Measurements from ENCODE around the gene BTBD8. TPM values are rescaled to one million over a fixed set of nuclear protein-coding genes. Genes with fewer than 3 reads are reported as not detected.

The BTBD8 gene
- polyA plus RNA-seq, 3 donors: 0.82 to 5.1 (median 1.3) TPM

- 95 to 100% (median 98%) methylated on average over 1 of the region's 1 CpG for WGBS, 3 donors
- no peak overlapping the region for H3K27ac ChIP-seq (ENCODE audit: low read depth, low read length)
These were observed 4.5 kb downstream of the BTBD8 start for GRCh38 chr1:92084651-92085050.

GRCh38 chr1:92085727-92086126, 5.6 kb downstream of the BTBD8 start:
- H3K27ac ChIP-seq (ENCODE audit: low read depth, low read length): no peak overlapping the region
- WGBS, 3 donors: 93 to 97% (median 96%) methylated on average over 4 of the region's 4 CpGs

- H3K27ac ChIP-seq (ENCODE audit: low read depth, low read length): no peak overlapping the region
- 71 to 97% (median 72%) methylated on average over 1 of the region's 1 CpG for WGBS, 3 donors
These were observed 7.4 kb downstream of the BTBD8 start for GRCh38 chr1:92087542-92087941.

GRCh38 chr1:92091625-92092024, 11.5 kb downstream of the BTBD8 start:
- 95 to 97% (median 95%) methylated on average over 5 of the region's 5 CpGs for WGBS, 3 donors
- no peak overlapping the region for H3K27ac ChIP-seq (ENCODE audit: low read depth, low read length)

- H3K27ac ChIP-seq (ENCODE audit: low read depth, low read length): no peak overlapping the region
- 76 to 82% (median 77%) methylated on average over 2 of the region's 2 CpGs for WGBS, 3 donors
These were observed 13.9 kb downstream of the BTBD8 start for GRCh38 chr1:92094090-92094489.

GRCh38 chr1:92094595-92094994, 14.4 kb downstream of the BTBD8 start:
- 79 to 97% (median 89%) methylated on average over 1 of the region's 1 CpG for WGBS, 3 donors

GRCh38 chr1:92095874-92096273, 15.7 kb downstream of the BTBD8 start:
- no peak overlapping the region for H3K27ac ChIP-seq (ENCODE audit: low read depth, low read length)
- WGBS, 3 donors: 79 to 91% (median 82%) methylated on average over 5 of the region's 5 CpGs

More at GRCh38 chr1:92094595-92094994, 14.4 kb downstream of the BTBD8 start:
- H3K27ac ChIP-seq (ENCODE audit: low read depth, low read length): no peak overlapping the region

GRCh38 chr1:92096317-92096716, 16.2 kb downstream of the BTBD8 start:
- no peak overlapping the region for H3K27ac ChIP-seq (ENCODE audit: low read depth, low read length)

GRCh38 chr1:92105546-92106081, 25.5 kb downstream of the BTBD8 start:
- WGBS, 3 donors: 86 to 89% (median 88%) methylated on average over 3 of the region's 3 CpGs
- no peak overlapping the region for H3K27ac ChIP-seq (ENCODE audit: low read depth, low read length)

- WGBS, 3 donors: 89 to 94% (median 94%) methylated on average over 2 of the region's 2 CpGs
- H3K27ac ChIP-seq (ENCODE audit: low read depth, low read length): no peak overlapping the region
These were observed 28.5 kb downstream of the BTBD8 start for GRCh38 chr1:92108631-92109030.

GRCh38 chr1:92117526-92117925, 37.4 kb downstream of the BTBD8 start:
- WGBS, 3 donors: 33 to 74% (median 36%) methylated on average over 2 of the region's 2 CpGs
- no peak overlapping the region for H3K27ac ChIP-seq (ENCODE audit: low read depth, low read length)

- 71 to 90% (median 86%) methylated on average over 3 of the region's 3 CpGs for WGBS, 3 donors
These were observed 38.7 kb downstream of the BTBD8 start for GRCh38 chr1:92118826-92119225.

GRCh38 chr1:92123868-92124267, 43.7 kb downstream of the BTBD8 start:
- 35 to 73% (median 36%) methylated on average over 3 of the region's 3 CpGs for WGBS, 3 donors
- H3K27ac ChIP-seq (ENCODE audit: low read depth, low read length): no peak overlapping the region

More at GRCh38 chr1:92118826-92119225, 38.7 kb downstream of the BTBD8 start:
- H3K27ac ChIP-seq (ENCODE audit: low read depth, low read length): no peak overlapping the region

GRCh38 chr1:92125204-92125603, 45.1 kb downstream of the BTBD8 start:
- 72 to 79% (median 79%) methylated on average over 4 of the region's 4 CpGs for WGBS, 3 donors
- H3K27ac ChIP-seq (ENCODE audit: low read depth, low read length): no peak overlapping the region

- no peak overlapping the region for H3K27ac ChIP-seq (ENCODE audit: low read depth, low read length)
- 87 to 91% (median 89%) methylated on average over 3 of the region's 3 CpGs for WGBS, 3 donors
These were observed 45.9 kb downstream of the BTBD8 start for GRCh38 chr1:92126088-92126487.

GRCh38 chr1:92134331-92134730, 54.2 kb downstream of the BTBD8 start:
- H3K27ac ChIP-seq (ENCODE audit: low read depth, low read length): no peak overlapping the region

GRCh38 chr1:92136341-92136740, 56.2 kb downstream of the BTBD8 start:
- 52 to 69% (median 65%) methylated on average over 2 of the region's 2 CpGs for WGBS, 3 donors

GRCh38 chr1:92154934-92155333, 74.8 kb downstream of the BTBD8 start:
- WGBS, 3 donors: 95 to 98% (median 96%) methylated on average over 2 of the region's 2 CpGs
- no peak overlapping the region for H3K27ac ChIP-seq (ENCODE audit: low read depth, low read length)

More at GRCh38 chr1:92136341-92136740, 56.2 kb downstream of the BTBD8 start:
- H3K27ac ChIP-seq (ENCODE audit: low read depth, low read length): no peak overlapping the region

GRCh38 chr1:92159593-92159992, 79.4 kb downstream of the BTBD8 start:
- H3K27ac ChIP-seq (ENCODE audit: low read depth, low read length): no peak overlapping the region
- WGBS, 3 donors: 88 to 90% (median 90%) methylated on average over 3 of the region's 3 CpGs

- WGBS, 3 donors: 93 to 95% (median 95%) methylated on average over 1 of the region's 1 CpG
- no peak overlapping the region for H3K27ac ChIP-seq (ENCODE audit: low read depth, low read length)
These were observed 85.2 kb downstream of the BTBD8 start for GRCh38 chr1:92165389-92165788.

- H3K27ac ChIP-seq (ENCODE audit: low read depth, low read length): no peak overlapping the region
- 81 to 100% (median 95%) methylated on average over 1 of the region's 1 CpG for WGBS, 3 donors
These were observed 87.0 kb downstream of the BTBD8 start for GRCh38 chr1:92167151-92167550.
